ENCODE results near the gene CFAP206. TPM values are rescaled to one million over a fixed set of nuclear protein-coding genes. Genes with fewer than 3 reads are reported as not detected.

The CFAP206 gene
- polyA plus RNA-seq, 1 donor from 2014 or later: 6.6 TPM

DNA sequence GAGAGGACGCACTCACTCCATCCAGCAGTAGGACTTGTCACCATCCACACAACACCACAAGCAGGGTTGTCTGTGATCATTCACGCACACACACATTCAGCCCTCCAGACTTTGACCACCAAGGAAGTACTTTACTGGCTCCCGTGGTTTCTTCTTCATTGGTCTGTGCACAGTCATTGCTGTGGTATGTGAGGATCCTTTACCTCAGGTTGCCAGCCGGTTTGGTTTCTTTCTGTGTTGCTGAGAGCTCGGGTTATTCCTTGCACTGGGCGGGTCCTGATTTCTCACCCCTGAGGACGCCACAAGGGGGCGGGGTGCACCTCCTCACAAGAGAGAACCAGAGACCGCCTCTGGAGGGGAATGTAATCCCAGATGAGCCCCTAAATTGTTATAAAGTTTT is 76.2 kb downstream of the CFAP206 start:
- H3F3A ChIP-seq (ENCODE audit: insufficient read depth, low read length, poor library complexity, severe bottlenecking): no peaks in the 10 kb centered on the region
- no peak overlapping the region for H3K9ac ChIP-seq (ENCODE audit: low read length)
- no peak overlapping the region for H3K27ac ChIP-seq (ENCODE audit: low read length)
- H2AFZ ChIP-seq (ENCODE audit: low read depth, low read length): no peak overlapping the region
- H4K20me1 ChIP-seq (ENCODE audit: insufficient read depth): no peaks in the 10 kb centered on the region
- no peaks in the 10 kb centered on the region for H3K36me3 ChIP-seq (ENCODE audit: insufficient read depth, low read length)
- no peak overlapping the region for H3K4me3 ChIP-seq (ENCODE audit: low read length)
- TF ChIP-seq REST (IDR thresholded peaks at IDR 0.05; ENCODE audit: borderline replicate concordance): no peak
- H3K4me2 ChIP-seq (ENCODE audit: low read length): no peak overlapping the region
- no peaks in the 10 kb centered on the region for H3K79me2 ChIP-seq (replicated peaks; ENCODE audit: insufficient read depth, low read length)
- H3K9me3 ChIP-seq (ENCODE audit: low read length): no peaks in the 10 kb centered on the region
- no peaks in the 10 kb centered on the region for H3K27me3 ChIP-seq (ENCODE audit: insufficient read depth, low read depth, low read length)
- no peaks in the 10 kb centered on the region for H3K9me2 ChIP-seq (ENCODE audit: insufficient read depth, low read length)

DNA sequence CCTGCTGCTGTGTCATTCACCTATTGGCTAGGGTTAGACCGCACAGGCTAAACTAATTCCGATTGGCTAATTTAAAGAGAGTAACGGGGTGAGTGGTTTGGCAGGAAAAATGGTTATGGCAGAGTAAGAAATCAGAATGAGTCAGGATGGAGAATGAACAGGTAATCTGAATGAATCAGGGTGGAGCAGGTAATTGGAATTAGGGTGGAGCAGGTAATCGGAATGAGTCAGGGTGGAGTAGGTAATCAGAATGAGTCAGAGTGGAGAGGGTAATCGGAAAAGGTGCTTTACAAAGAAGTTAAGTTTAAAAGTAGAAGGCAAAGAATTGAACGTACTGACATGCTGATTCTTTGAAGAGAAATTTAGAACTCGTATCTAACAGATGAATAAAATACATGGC is 76.7 kb downstream of the CFAP206 start:
- Histone ChIP-seq H3K9ac (ENCODE audit: low read length) (no peak overlapping the region), H3K9me3 (ENCODE audit: low read length) (no peaks in the 10 kb centered on the region), H3K4me2 (ENCODE audit: low read length) (no peak overlapping the region), H4K20me1 (ENCODE audit: insufficient read depth) (no peaks in the 10 kb centered on the region), H3K27me3 (ENCODE audit: insufficient read depth, low read depth, low read length) (no peaks in the 10 kb centered on the region), H3F3A (ENCODE audit: insufficient read depth, low read length, poor library complexity, severe bottlenecking) (no peaks in the 10 kb centered on the region), H3K79me2 (replicated peaks; ENCODE audit: insufficient read depth, low read length) (no peaks in the 10 kb centered on the region), H3K4me3 (ENCODE audit: low read length) (no peak overlapping the region), H3K9me2 (ENCODE audit: insufficient read depth, low read length) (no peaks in the 10 kb centered on the region), H2AFZ (ENCODE audit: low read depth, low read length) (no peak overlapping the region), H3K36me3 (ENCODE audit: insufficient read depth, low read length) (no peaks in the 10 kb centered on the region), H3K27ac (ENCODE audit: low read length) (no peak overlapping the region)
- TF ChIP-seq SMC3 (conservative IDR thresholded peaks at IDR 0.05; ENCODE audit: poor library complexity) (no peak), EZH2 (IDR thresholded peaks at IDR 0.05; ENCODE audit: borderline replicate concordance, insufficient read depth, low read length, poor library complexity, severe bottlenecking) (no peak), RAD21 (conservative IDR thresholded peaks at IDR 0.05) (no peak), POLR2AphosphoS5 (IDR thresholded peaks at IDR 0.05) (no peak), REST (IDR thresholded peaks at IDR 0.05; ENCODE audit: borderline replicate concordance) (no peak), TAF1 (IDR thresholded peaks at IDR 0.05; ENCODE audit: low read depth) (no peak), MXI1 (conservative IDR thresholded peaks at IDR 0.05; ENCODE audit: poor library complexity, severe bottlenecking) (no peak), EP300 (conservative IDR thresholded peaks at IDR 0.05; ENCODE audit: poor library complexity, severe bottlenecking) (no peak)
- TF ChIP-seq, protein P1, sequence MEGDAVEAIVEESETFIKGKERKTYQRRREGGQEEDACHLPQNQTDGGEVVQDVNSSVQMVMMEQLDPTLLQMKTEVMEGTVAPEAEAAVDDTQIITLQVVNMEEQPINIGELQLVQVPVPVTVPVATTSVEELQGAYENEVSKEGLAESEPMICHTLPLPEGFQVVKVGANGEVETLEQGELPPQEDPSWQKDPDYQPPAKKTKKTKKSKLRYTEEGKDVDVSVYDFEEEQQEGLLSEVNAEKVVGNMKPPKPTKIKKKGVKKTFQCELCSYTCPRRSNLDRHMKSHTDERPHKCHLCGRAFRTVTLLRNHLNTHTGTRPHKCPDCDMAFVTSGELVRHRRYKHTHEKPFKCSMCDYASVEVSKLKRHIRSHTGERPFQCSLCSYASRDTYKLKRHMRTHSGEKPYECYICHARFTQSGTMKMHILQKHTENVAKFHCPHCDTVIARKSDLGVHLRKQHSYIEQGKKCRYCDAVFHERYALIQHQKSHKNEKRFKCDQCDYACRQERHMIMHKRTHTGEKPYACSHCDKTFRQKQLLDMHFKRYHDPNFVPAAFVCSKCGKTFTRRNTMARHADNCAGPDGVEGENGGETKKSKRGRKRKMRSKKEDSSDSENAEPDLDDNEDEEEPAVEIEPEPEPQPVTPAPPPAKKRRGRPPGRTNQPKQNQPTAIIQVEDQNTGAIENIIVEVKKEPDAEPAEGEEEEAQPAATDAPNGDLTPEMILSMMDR (IDR thresholded peaks at IDR 0.05; ENCODE audit: poor library complexity, severe bottlenecking): no peak

Measured in neural cell (in vitro differentiated cells).